Stimulated activated naive B cell treated with anti-CD40 and anti-IgM and Interleukin-4, amounts not matched to agents 10 μg/mL and 1 μg/mL and 100 μg/mL, for 72 hours (primary cell): ENCODE results near the gene SEC11A.
"Not testable (repeated sequence)": the region's sequence is repeated elsewhere in the genome, so short reads cannot be mapped to it uniquely, and the experiment has no call there.

ENCODE experiments used
- ATAC-seq, 2 donors: fragments of 150-1000 bp; cut with Tn5 transposase; replicated peaks; 2 replicates each; pipeline ENCODE4 v1.10.0; 2021; ENCODE audit warnings: moderate library complexity in 1 of 2
- DNase-seq: peaks from one replicate; pipeline ENCODE4 v3.0.0; 2021
- H3K27ac Mint-ChIP-seq: one replicate; pipeline ENCODE4 v1.8.0; 2022; ENCODE audit warnings: mild to moderate bottlenecking, mixed read lengths
- H3K27me3 Mint-ChIP-seq, 2 donors: one replicate each; pipeline ENCODE4 v1.8.0; 2022; ENCODE audit warnings: mixed read lengths in 2 of 2
- H3K36me3 Mint-ChIP-seq, 2 donors: one replicate each; pipeline ENCODE4 v1.8.0; 2022; ENCODE audit warnings: mixed read lengths in 2 of 2, mild to moderate bottlenecking in 1 of 2
- H3K4me1 Mint-ChIP-seq, 2 donors: one replicate each; pipeline ENCODE4 v1.8.0; 2022; ENCODE audit warnings: mixed read lengths in 2 of 2, mild to moderate bottlenecking in 1 of 2
- H3K4me3 Mint-ChIP-seq, 2 donors: one replicate each; pipeline ENCODE4 v1.8.0; 2022; ENCODE audit warnings: mild to moderate bottlenecking in 2 of 2, mixed read lengths in 2 of 2, moderate library complexity in 1 of 2
- H3K9me3 Mint-ChIP-seq, 2 donors: one replicate each; pipeline ENCODE4 v1.8.0; 2022; ENCODE audit warnings: mixed read lengths in 2 of 2, mild to moderate bottlenecking in 1 of 2

SEC11A gene

DNA sequence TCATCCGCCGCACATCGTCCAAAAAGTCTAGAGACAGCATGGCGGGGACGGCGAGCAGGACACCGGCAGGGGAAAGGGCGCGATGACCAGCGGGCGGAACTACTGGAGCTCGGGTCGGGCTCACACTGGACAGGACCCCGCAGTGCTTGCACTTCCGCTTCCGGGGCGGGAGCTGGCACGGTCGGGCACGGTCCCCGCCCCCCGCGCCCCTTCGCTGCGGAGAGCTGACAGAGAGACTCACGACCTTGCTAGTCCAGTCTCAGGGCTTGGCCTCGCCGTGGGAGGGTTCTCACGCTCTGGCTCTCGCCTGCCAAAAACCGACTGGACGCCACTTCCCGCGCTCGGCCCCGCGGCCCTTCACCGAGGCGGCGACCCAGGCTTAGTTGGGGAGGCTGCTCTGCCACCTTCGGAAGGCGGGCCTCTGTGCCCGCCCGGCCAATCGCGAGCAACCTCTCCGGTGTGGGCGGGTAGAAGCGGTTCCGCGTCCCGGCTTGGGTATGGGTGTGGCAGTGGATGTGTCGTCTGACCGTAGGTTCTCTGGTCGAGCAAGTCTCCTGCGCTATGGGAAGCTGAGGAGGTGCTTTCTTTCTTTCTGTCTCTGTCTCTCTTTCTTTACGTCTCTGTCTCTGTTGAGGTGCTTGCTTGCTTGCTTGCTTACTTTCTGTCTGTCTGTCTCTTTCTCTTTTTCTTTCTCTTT, at the start of gene SEC11A:
Gene SEC11A (minus strand): TSS at position 104 of the 697 bp plus-strand sequence. CDS start 64 bp downstream, at position 40.
- Mint-ChIP-seq H3K27ac (peak within 1 kb of the TSS; percentile 93), H3K9me3 (no peaks in the 10 kb centered on the region), H3K36me3 (peaks cover 9 to 10% of the 10 kb centered on the region in 2 donors), H3K27me3 (no peaks in the 10 kb centered on the region), H3K4me1 (peaks cover 8 to 44% of the 10 kb centered on the region in 2 donors), H3K4me3 (peak within 1 kb of the TSS; percentile 94 to 97)
- ATAC-seq = peak; percentile 94 to 96
- DNase-seq = peak; percentile 95

DNA sequence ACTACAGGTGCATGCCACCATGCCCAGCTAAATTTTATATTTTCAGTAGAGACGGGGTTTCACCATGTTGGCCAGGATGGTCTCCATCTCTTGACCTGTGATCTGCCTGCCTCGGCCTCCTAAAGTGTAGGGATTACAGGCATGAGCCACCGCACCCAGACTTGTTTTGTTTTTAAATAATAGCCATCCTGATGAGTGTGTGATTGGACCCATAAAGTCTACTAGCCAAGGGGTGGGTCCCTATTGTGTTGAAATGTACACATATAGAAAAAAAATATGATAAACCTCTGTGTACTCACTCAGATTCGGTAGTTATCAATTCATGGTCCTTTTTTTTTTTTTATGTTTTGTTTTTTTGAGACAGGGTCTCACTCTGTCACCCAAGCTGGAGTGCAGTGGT, 49.7 kb upstream of the SEC11A start:
- DNase-seq = no peak
- no peak for ATAC-seq
- Mint-ChIP-seq H3K27me3 (no peaks in the 10 kb centered on the region), H3K9me3 (no peaks in the 10 kb centered on the region), H3K36me3 (peaks cover 29 to 38% of the 10 kb centered on the region in 2 donors), H3K4me1 (peaks cover 20 to 24% of the 10 kb centered on the region in 2 donors), H3K4me3 (no peak overlapping the region), H3K27ac (no peak overlapping the region)

DNA sequence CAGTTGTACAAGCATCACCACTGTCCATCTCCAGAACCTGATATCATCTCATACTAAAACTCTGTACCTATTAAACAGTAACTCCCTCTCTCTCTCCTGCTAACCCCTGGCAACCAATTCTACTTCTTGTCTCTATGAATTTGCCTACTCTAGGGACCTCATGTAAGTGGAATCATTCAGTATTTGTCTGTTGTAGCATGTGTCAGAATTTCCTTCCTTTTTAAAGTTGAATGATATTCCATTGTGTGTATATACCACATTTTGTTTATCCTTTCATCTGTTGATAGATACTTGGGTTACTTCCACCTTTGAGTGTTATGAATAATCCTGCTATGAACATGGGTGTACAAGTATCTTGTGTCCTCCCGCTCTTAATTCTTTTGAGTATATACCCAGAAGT, 49.0 kb upstream of the SEC11A start:
- Mint-ChIP-seq H3K4me3 (no peak overlapping the region), H3K36me3 (peaks cover 25 to 34% of the 10 kb centered on the region in 2 donors), H3K27me3 (no peaks in the 10 kb centered on the region), H3K4me1 (peaks cover 17 to 24% of the 10 kb centered on the region in 2 donors), H3K27ac (peak overlapping the region; percentile 60), H3K9me3 (no peaks in the 10 kb centered on the region)
- ATAC-seq = no peak
- DNase-seq = no peak

DNA sequence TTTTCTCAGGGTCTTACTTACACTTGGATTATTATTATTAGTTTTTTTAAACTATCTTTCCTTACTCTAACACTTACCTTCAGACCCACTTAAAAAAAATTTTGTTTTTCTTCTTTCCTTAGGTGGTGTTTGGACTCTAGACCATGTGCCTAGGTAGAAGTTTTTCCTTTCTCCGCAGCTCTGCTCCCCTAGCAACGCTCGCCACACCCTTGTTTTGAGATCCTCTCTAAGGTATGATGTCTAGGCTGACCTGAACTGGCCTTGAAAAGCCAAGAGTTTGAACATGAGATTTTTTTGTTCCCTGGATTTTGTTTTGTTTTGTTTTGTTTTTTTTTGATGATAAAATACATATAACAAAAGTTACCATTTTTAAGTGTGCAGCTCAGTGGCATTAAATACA, 48.6 kb upstream of the SEC11A start:
- H3K4me3 Mint-ChIP-seq = no peak overlapping the region
- DNase-seq (no peak), ATAC-seq (no peak)
- H3K4me1 Mint-ChIP-seq = peaks cover 13 to 23% of the 10 kb centered on the region in 2 donors
- H3K9me3 Mint-ChIP-seq = no peaks in the 10 kb centered on the region
- peaks cover 23 to 31% of the 10 kb centered on the region in 2 donors for H3K36me3 Mint-ChIP-seq
- H3K27ac Mint-ChIP-seq = peak overlapping the region; percentile 70
- H3K27me3 Mint-ChIP-seq = no peaks in the 10 kb centered on the region

GRCh38 chr15:84762840-84763572, 47.1 kb upstream of the SEC11A start:
- no peak overlapping the region for H3K27ac Mint-ChIP-seq
- no peaks in the 10 kb centered on the region for H3K27me3 Mint-ChIP-seq
- H3K4me1 Mint-ChIP-seq = peaks cover 6 to 26% of the 10 kb centered on the region in 2 donors
- no peak overlapping the region for H3K4me3 Mint-ChIP-seq
- ATAC-seq (no peak), DNase-seq (no peak)
- peaks cover 12 to 16% of the 10 kb centered on the region in 2 donors for H3K36me3 Mint-ChIP-seq
- no peaks in the 10 kb centered on the region for H3K9me3 Mint-ChIP-seq

DNA sequence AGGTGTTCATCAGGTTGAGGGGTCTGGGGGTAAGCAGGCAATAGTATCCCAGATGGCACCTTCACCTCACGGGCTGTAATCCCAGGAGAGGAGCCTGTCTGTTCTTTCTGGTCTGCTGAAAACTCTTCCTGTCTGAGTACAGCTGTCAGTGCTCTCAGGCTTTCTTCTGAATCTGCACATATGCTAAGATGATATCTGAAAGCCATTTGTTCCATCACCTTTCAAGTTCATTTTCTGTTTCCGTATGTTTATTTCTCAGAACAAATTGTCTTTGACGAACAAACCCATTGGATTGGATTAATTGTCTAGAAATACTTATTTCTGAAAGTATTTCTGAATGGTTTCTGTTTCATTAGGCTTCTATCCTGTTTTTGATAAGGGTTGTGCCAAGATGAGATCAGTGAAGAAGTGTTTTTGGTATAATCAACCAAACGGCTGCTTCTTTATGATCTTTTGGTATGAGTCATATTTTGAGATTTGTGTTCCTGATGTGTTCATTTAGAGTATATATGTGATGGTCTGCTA, 45.7 kb upstream of the SEC11A start:
- H3K27me3 Mint-ChIP-seq = no peaks in the 10 kb centered on the region
- H3K36me3 Mint-ChIP-seq = peaks cover 11 to 20% of the 10 kb centered on the region in 2 donors
- H3K9me3 Mint-ChIP-seq = no peaks in the 10 kb centered on the region
- peaks cover 12 to 27% of the 10 kb centered on the region in 2 donors for H3K4me1 Mint-ChIP-seq
- H3K4me3 Mint-ChIP-seq = no peak overlapping the region
- H3K27ac Mint-ChIP-seq = no peak overlapping the region
- peak; percentile 62 to 81 for ATAC-seq
- DNase-seq = no peak

DNA sequence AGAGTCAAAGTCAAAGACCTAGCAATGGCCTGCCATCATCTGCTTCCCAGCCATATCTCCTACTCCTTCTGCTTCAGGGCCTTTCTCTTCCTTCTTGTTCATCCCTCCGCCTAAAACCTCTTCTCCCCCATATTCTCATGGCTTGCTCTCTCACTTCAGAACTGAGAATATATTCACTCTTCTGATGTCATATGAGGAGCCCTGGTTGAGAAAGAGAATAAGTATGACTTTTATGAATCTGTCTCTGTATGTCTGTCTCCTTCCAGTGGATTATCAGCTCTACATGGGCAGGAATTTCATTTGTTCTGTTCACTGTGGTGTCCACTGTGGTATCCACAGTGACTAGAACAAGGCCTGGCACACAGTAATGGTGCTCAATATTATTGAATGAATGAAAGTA, 44.3 kb upstream of the SEC11A start:
- Mint-ChIP-seq H3K4me3 (no peak overlapping the region), H3K9me3 (no peaks in the 10 kb centered on the region), H3K36me3 (peaks cover 4 to 20% of the 10 kb centered on the region in 2 donors), H3K27ac (no peak overlapping the region), H3K27me3 (no peaks in the 10 kb centered on the region), H3K4me1 (peaks cover 18 to 30% of the 10 kb centered on the region in 2 donors)
- ATAC-seq = no peak
- DNase-seq = no peak

DNA sequence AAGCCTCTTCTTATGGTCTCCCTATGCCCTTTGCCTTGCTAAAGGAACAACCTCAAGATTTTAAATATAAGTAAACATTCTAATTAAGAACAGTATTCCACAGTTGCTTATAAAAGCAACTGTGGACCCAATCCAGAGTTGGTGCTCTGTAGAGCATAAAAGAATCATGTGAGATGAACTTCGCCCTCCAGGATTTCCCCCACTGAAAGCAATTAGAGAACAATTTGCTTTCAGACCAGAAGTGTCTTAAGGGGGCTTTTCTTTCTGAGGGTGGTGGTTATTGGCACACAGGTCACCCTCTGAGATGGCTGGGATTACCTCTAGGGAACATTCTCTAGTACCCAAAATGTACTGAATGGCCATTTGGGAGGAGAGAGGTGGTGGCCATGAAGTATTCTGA, 43.1 kb upstream of the SEC11A start:
- DNase-seq (no peak), ATAC-seq (peak in 1 of 2 donors; percentile 65)
- Mint-ChIP-seq H3K4me3 (peak overlapping the region in 1 of 2 donors; percentile 11), H3K36me3 (peaks cover 5 to 16% of the 10 kb centered on the region in 2 donors), H3K27ac (peak overlapping the region; percentile 80), H3K4me1 (peaks cover 22 to 27% of the 10 kb centered on the region in 2 donors), H3K27me3 (no peaks in the 10 kb centered on the region), H3K9me3 (no peaks in the 10 kb centered on the region)

- Mint-ChIP-seq H3K27ac (peak overlapping the region; percentile 57), H3K36me3 (peaks cover 17 to 34% of the 10 kb centered on the region in 2 donors), H3K4me3 (no peak overlapping the region), H3K4me1 (peaks cover 30 to 51% of the 10 kb centered on the region in 2 donors), H3K9me3 (no peaks in the 10 kb centered on the region), H3K27me3 (no peaks in the 10 kb centered on the region)
- ATAC-seq = no peak
- DNase-seq = no peak
These were observed 40.0 kb upstream of the SEC11A start for GRCh38 chr15:84755736-84756527.

- H3K4me1 Mint-ChIP-seq = peaks cover 36 to 60% of the 10 kb centered on the region in 2 donors
- H3K27ac Mint-ChIP-seq = not testable (repeated sequence)
These were observed 39.0 kb upstream of the SEC11A start for GRCh38 chr15:84754889-84755288.

GRCh38 chr15:84752700-84753099, 36.8 kb upstream of the SEC11A start:
- Mint-ChIP-seq H3K27me3 (no peaks in the 10 kb centered on the region), H3K36me3 (peaks cover 20 to 41% of the 10 kb centered on the region in 2 donors), H3K9me3 (no peaks in the 10 kb centered on the region), H3K4me3 (no peak overlapping the region), H3K4me1 (peaks cover 33 to 69% of the 10 kb centered on the region in 2 donors), H3K27ac (no peak overlapping the region)
- DNase-seq (no peak), ATAC-seq (no peak)

More at GRCh38 chr15:84754889-84755288, 39.0 kb upstream of the SEC11A start:
- not testable (repeated sequence) for H3K9me3 Mint-ChIP-seq, H3K27me3 Mint-ChIP-seq, ATAC-seq, H3K4me3 Mint-ChIP-seq, DNase-seq
- H3K36me3 Mint-ChIP-seq = peaks cover 17 to 39% of the 10 kb centered on the region in 2 donors

GRCh38 chr15:84752195-84752594, 36.3 kb upstream of the SEC11A start:
- Mint-ChIP-seq H3K27me3 (no peaks in the 10 kb centered on the region), H3K9me3 (no peaks in the 10 kb centered on the region), H3K27ac (no peak overlapping the region), H3K4me1 (peaks cover 37 to 71% of the 10 kb centered on the region in 2 donors), H3K36me3 (peaks cover 22 to 44% of the 10 kb centered on the region in 2 donors), H3K4me3 (peak overlapping the region; percentile 1 to 33)
- DNase-seq (no peak), ATAC-seq (no peak)

- not testable (repeated sequence) for H3K4me3 Mint-ChIP-seq, H3K27me3 Mint-ChIP-seq, DNase-seq, H3K9me3 Mint-ChIP-seq, ATAC-seq, H3K27ac Mint-ChIP-seq
- peaks cover 38 to 71% of the 10 kb centered on the region in 2 donors for H3K4me1 Mint-ChIP-seq
- peaks cover 21 to 43% of the 10 kb centered on the region in 2 donors for H3K36me3 Mint-ChIP-seq
These were observed 35.8 kb upstream of the SEC11A start for GRCh38 chr15:84751721-84752120.
